ENCODE results near the gene ACACA.
"Not testable (repeated sequence)": the region's sequence is repeated elsewhere in the genome, so short reads cannot be mapped to it uniquely, and the experiment has no call there.

Gene ACACA

GRCh38 chr17:37089956-37090355 is 316.7 kb downstream of the ACACA start:
- DNase-seq = peak; percentile 36

- no peak for DNase-seq
These were observed 317.7 kb downstream of the ACACA start for GRCh38 chr17:37088913-37089312.

DNA sequence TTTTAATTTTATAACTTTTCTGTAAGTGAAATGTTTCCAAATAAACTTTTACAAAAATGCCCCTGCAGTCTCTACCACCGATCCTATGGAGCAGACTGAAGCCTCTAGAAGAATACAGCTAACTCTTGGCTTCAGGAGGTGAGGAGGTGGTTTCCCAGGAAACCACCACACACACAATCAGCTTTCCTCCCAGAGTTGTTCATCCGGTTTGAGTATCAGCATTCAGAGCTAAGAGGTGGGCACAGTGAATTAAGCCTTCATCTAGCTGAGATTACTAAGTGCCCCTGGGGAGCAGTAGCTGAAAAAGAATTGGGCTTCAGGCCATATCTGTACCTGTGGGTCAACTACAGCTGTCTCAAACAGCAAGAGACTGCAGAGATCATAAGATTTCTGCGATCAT is 318.2 kb downstream of the ACACA start:
- no peak for DNase-seq

- DNase-seq = no peak
These were observed 319.0 kb downstream of the ACACA start for GRCh38 chr17:37087683-37088082.

- no peak for DNase-seq
These were observed 319.7 kb downstream of the ACACA start for GRCh38 chr17:37086948-37087347.

GRCh38 chr17:37086334-37086733 is 320.3 kb downstream of the ACACA start:
- DNase-seq = no peak

GRCh38 chr17:37084372-37084771 is 322.3 kb downstream of the ACACA start:
- DNase-seq = no peak

- DNase-seq = no peak
These were observed 323.2 kb downstream of the ACACA start for GRCh38 chr17:37083456-37083855.

- no peak for DNase-seq
These were observed 323.7 kb downstream of the ACACA start for GRCh38 chr17:37082985-37083384.

DNA sequence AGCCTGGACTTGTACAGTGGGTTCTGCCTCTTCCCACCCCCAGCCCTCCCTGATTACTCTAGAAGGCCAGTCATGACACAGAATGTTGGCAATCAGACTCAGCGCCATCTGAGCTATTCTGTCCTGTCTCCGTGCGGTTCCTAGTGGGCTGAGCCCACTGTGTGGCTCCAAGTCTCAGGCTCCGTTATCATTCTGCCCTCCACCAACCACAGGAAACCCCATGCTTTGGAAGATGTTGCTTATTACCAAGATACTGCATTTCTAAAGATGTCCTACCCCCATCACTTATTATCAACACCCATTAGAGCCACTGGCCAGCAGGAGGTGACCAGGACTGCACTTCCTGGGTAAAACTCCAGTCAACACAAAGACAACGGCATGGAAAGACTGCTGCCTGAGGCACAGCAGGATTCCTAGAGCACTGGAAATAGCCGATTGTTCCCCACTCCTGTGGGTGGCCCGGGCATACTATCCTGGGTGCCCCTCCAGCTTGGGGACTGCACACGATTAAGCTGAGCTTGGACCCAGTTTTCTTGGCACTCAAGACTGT is 324.2 kb downstream of the ACACA start:
- DNase-seq = peak; percentile 40

- peak; percentile 81 for DNase-seq
These were observed 325.3 kb downstream of the ACACA start for GRCh38 chr17:37081287-37081686.

GRCh38 chr17:37079735-37080134 is 326.9 kb downstream of the ACACA start:
- DNase-seq = no peak

GRCh38 chr17:37079065-37079708 is 327.4 kb downstream of the ACACA start:
- no peak for DNase-seq

GRCh38 chr17:37073464-37073863 is 333.2 kb downstream of the ACACA start:
- not testable (repeated sequence) for DNase-seq

DNA sequence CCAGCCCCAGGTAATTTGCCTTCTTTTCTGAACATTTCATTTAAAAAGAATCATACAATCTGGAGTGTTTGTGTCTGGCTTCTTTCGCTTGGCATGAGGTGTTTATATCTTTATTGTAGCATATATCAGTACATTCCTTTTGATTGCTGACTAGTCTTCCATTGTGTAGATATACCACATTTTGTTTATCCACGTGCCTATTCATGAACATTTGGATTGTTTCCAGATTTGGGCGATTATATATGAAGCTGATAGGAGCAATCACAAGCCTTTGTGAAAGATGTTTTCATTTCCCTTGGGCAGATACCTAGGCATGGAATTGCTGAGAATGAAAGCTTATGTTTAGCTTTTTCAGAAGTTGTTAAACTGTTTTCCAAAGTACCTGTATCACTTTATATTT is 337.5 kb downstream of the ACACA start:
- no peak for DNase-seq

GRCh38 chr17:37068266-37068665 is 338.4 kb downstream of the ACACA start:
- DNase-seq = no peak

- no peak for DNase-seq
These were observed 339.0 kb downstream of the ACACA start for GRCh38 chr17:37067555-37068111.

DNA sequence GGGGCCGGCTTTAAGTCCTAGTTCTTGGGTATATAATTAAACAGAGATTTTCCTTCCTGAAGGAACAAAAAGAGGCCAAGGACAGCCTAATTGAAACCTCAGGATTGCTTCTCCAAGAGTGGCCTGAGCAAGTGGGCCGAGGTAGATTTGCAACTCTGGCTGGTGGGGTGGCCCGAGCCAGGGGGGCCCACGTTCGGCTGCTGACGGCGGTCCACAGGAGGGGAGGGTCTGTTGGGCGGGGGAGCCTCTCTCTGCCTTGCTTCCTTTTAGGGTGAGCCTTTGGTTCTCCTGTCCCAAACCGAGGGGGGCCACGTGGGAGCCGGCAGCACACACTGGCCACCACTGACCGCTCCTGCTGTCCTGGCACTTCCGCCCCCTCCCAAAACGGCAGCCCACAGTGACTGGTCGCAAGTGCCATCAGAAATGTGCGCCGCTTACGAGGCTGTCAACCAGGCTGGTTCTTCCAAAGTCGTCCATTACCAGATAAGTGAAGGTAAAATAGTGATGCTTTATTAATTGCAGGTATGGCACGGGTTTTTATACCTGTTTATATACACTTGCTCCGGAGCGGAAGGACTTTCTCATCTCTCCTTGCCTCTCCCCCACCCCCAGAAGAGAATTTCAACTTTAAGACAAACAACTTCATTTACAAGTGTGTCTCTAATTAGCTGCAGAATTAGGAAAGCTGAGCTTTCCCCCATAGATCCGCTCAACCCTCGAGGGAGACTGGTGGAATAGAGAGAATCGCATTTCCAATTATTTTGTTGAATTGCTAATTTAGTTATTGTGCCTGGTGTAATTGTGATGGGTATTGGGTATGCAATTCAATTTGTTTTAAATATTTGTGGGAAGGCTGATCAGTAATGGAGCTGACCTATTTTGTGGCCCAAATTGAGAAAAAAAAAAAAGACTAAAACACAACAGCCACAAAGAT is 340.0 kb downstream of the ACACA start:
- no peak for DNase-seq

GRCh38 chr17:37065486-37066321 is 340.9 kb downstream of the ACACA start:
- no peak for DNase-seq

DNA sequence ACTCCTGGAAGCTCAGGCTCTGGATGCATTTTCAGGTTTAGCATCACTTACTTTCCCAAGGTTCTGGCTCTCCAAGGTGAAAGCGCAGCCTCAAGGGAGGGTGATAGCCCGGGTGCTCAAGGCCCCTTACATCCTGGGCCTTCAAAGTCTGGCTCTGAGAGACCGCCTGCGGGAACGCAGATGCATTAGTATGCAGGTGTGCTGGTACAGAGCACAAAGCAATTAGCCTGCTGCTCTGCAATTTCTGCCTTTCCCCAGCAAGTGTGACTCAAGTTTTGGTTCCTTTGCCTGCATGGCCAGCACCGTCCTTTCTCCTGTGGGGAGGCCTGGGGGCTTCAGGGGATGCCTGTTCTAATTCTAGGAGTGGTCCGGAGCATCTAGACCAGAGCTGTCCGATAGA is 341.7 kb downstream of the ACACA start:
- no peak for DNase-seq

DNA sequence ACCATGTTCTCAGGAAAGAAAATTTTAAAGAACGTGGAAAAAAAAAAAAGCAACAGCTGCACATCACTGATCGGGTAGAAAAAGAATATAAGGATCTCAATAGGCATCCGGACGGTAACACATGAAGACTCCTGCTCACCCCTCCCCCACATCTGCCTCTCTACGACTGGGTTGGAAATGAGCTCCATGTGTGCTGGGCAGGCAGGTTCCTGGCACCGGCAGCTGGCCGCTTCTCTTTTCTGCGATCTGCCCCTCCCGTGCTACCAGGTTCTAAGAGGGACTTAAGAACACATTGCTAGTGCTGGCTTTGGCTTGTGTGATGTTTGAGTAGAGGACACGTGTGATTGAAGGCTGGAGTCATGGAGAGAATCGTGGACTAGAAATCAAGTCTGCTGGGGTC is 342.4 kb downstream of the ACACA start:
- no peak for DNase-seq

DNA sequence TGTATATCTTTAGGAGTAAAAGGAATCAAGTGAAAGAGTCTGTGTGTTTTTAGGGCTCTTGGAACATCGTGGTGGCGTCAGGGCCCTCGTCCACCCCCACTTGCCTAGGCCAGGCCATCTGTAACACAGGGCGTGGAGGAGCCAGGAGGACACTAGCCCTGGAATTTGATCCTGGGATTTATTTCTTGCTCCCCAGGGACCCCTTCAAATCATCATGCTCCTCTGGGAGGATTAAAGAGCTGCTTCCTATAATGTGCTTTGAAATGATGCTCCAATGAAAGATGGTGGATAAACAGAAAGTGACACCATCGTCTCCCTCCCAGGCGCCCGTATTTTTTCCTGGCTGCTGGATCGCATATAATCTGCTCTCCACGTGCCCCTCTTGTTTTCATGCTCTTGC is 344.6 kb downstream of the ACACA start:
- no peak for DNase-seq

- DNase-seq = no peak
These were observed 345.7 kb downstream of the ACACA start for GRCh38 chr17:37060928-37061327.
